Measurements from ENCODE around the gene TSPAN12. TPM values are rescaled to one million over a fixed set of nuclear protein-coding genes. Genes with fewer than 3 reads are reported as not detected.

TSPAN12 gene
- total RNA-seq, 1 donor = not detected

- peaks cover 2% of the 10 kb centered on the region for H3K27me3 ChIP-seq (ENCODE audit: insufficient read depth, low read length)
- H3K4me1 ChIP-seq (ENCODE audit: insufficient read depth, low read length) = no peaks in the 10 kb centered on the region
- H3K4me3 ChIP-seq (ENCODE audit: low read length) = no peak overlapping the region
- no peaks in the 10 kb centered on the region for H3K9me3 ChIP-seq (ENCODE audit: low read depth, low read length)
Measured at GRCh38 chr7:120774481-120774880, 83.5 kb downstream of the TSPAN12 start.

- Histone ChIP-seq H3K4me3 (ENCODE audit: low read length) (no peak overlapping the region), H3K9me3 (ENCODE audit: low read depth, low read length) (no peaks in the 10 kb centered on the region), H3K27me3 (ENCODE audit: insufficient read depth, low read length) (peaks cover 2% of the 10 kb centered on the region), H3K4me1 (ENCODE audit: insufficient read depth, low read length) (no peaks in the 10 kb centered on the region)
Measured at GRCh38 chr7:120770206-120770605, 87.7 kb downstream of the TSPAN12 start.

- H3K4me3 ChIP-seq (ENCODE audit: low read length) = no peak overlapping the region
- H3K4me1 ChIP-seq (ENCODE audit: insufficient read depth, low read length) = no peaks in the 10 kb centered on the region
- H3K27me3 ChIP-seq (ENCODE audit: insufficient read depth, low read length) = peaks cover 3% of the 10 kb centered on the region
- no peaks in the 10 kb centered on the region for H3K9me3 ChIP-seq (ENCODE audit: low read depth, low read length)
Measured at GRCh38 chr7:120760851-120761250, 97.1 kb downstream of the TSPAN12 start.

- Histone ChIP-seq H3K4me3 (ENCODE audit: low read length) (no peak overlapping the region), H3K9me3 (ENCODE audit: low read depth, low read length) (no peaks in the 10 kb centered on the region), H3K4me1 (ENCODE audit: insufficient read depth, low read length) (no peaks in the 10 kb centered on the region)
Measured at GRCh38 chr7:120760050-120760449, 97.9 kb downstream of the TSPAN12 start.

GRCh38 chr7:120743128-120743527 lies 114.8 kb downstream of the TSPAN12 start:
- Histone ChIP-seq H3K9me3 (ENCODE audit: low read depth, low read length) (no peaks in the 10 kb centered on the region), H3K4me3 (ENCODE audit: low read length) (no peak overlapping the region), H3K4me1 (ENCODE audit: insufficient read depth, low read length) (no peaks in the 10 kb centered on the region), H3K27me3 (ENCODE audit: insufficient read depth, low read length) (no peaks in the 10 kb centered on the region)

More at GRCh38 chr7:120760050-120760449, 97.9 kb downstream of the TSPAN12 start:
- peaks cover 3% of the 10 kb centered on the region for H3K27me3 ChIP-seq (ENCODE audit: insufficient read depth, low read length)

- no peaks in the 10 kb centered on the region for H3K9me3 ChIP-seq (ENCODE audit: low read depth, low read length)
- H3K4me1 ChIP-seq (ENCODE audit: insufficient read depth, low read length) = no peaks in the 10 kb centered on the region
- no peaks in the 10 kb centered on the region for H3K27me3 ChIP-seq (ENCODE audit: insufficient read depth, low read length)
- H3K4me3 ChIP-seq (ENCODE audit: low read length) = no peak overlapping the region
Measured at GRCh38 chr7:120742372-120742771, 115.6 kb downstream of the TSPAN12 start.

GRCh38 chr7:120741371-120742042 lies 116.4 kb downstream of the TSPAN12 start:
- Histone ChIP-seq H3K4me1 (ENCODE audit: insufficient read depth, low read length) (no peaks in the 10 kb centered on the region), H3K27me3 (ENCODE audit: insufficient read depth, low read length) (no peaks in the 10 kb centered on the region), H3K4me3 (ENCODE audit: low read length) (no peak overlapping the region), H3K9me3 (ENCODE audit: low read depth, low read length) (no peaks in the 10 kb centered on the region)

- Histone ChIP-seq H3K27me3 (ENCODE audit: insufficient read depth, low read length) (no peaks in the 10 kb centered on the region), H3K9me3 (ENCODE audit: low read depth, low read length) (no peaks in the 10 kb centered on the region), H3K4me3 (ENCODE audit: low read length) (no peak overlapping the region), H3K4me1 (ENCODE audit: insufficient read depth, low read length) (no peaks in the 10 kb centered on the region)
Measured at GRCh38 chr7:120740348-120740747, 117.6 kb downstream of the TSPAN12 start.

- Histone ChIP-seq H3K9me3 (ENCODE audit: low read depth, low read length) (no peaks in the 10 kb centered on the region), H3K27me3 (ENCODE audit: insufficient read depth, low read length) (no peaks in the 10 kb centered on the region), H3K4me3 (ENCODE audit: low read length) (no peak overlapping the region), H3K4me1 (ENCODE audit: insufficient read depth, low read length) (no peaks in the 10 kb centered on the region)
Measured at GRCh38 chr7:120738816-120739215, 119.1 kb downstream of the TSPAN12 start.

Other genes starting within 250 kb of the TSPAN12 start
- 70.0 TPM for gene ING3, start 92.6 kb upstream of the TSPAN12 start, total RNA-seq
- gene CPED1, start 130.6 kb upstream of the TSPAN12 start, total RNA-seq = 4.6 TPM

Measured in mononuclear cell (primary cell).